HFFc6 (cell line): ENCODE data around the gene SNTG2. TPM values are rescaled to one million over a fixed set of nuclear protein-coding genes. Genes with fewer than 3 reads are reported as not detected.

ENCODE experiments used
- DNase-seq: peaks from one replicate; pipeline ENCODE4 v3.0.0-alpha.2; 2018
- H3K27ac Mint-ChIP-seq: 2 replicates; pipeline ENCODE4 v1.8.0; 2020; ENCODE audit warnings: mild to moderate bottlenecking, mixed read lengths
- H3K27me3 Mint-ChIP-seq: 2 replicates; pipeline ENCODE4 v1.8.0; 2021; ENCODE audit warnings: mild to moderate bottlenecking, moderate library complexity, mixed read lengths; ENCODE audit not compliant: insufficient read depth
- H3K36me3 Mint-ChIP-seq: 2 replicates; pipeline ENCODE4 v1.8.0; 2021; ENCODE audit warnings: low read depth, mixed read lengths
- H3K4me1 Mint-ChIP-seq: 2 replicates; pipeline ENCODE4 v1.8.0; 2020; ENCODE audit warnings: low read depth, mixed read lengths
- H3K4me3 Mint-ChIP-seq: 2 replicates; pipeline ENCODE4 v1.8.0; 2020; ENCODE audit warnings: mild to moderate bottlenecking, moderate library complexity, mixed read lengths
- H3K9me3 Mint-ChIP-seq: 2 replicates; pipeline ENCODE4 v1.8.0; 2020; ENCODE audit warnings: mild to moderate bottlenecking, mixed read lengths
- CTCF ChIP-seq: fragments of 200-600 bp; sonication (generic); IDR thresholded peaks from 2 replicates; pipeline ENCODE4 v1.5.0; 2021; ENCODE audit warnings: antibody characterized with exemption, mild to moderate bottlenecking
- total RNA-seq, 6 experiments: library from RNA; stranded (reverse); fragmentation: NEBNext Ultra II Directional; extraction: Animal tissue kit (Norgen Biotek cat#: 25700); gene quantifications; 2 replicates in 1 of 6; 3 replicates in 5 of 6; pipeline ENCODE4 v1.2.3, GENCODE V29; 2021

The SNTG2 gene
- total RNA-seq, 6 experiments from 2014 or later, result not detected

GRCh38 chr2:915979-916378 lies 34.7 kb upstream of the SNTG2 start:
- Mint-ChIP-seq H3K4me1 (no peaks in the 10 kb centered on the region), H3K27me3 (peaks cover 4% of the 10 kb centered on the region; the same call in 1 of the 2 replicates), H3K27ac (no peak overlapping the region), H3K9me3 (peaks cover 5% of the 10 kb centered on the region; the same call in 1 of the 2 replicates), H3K4me3 (no peak overlapping the region), H3K36me3 (no peaks in the 10 kb centered on the region)
- TF ChIP-seq CTCF, result no peak
- DNase-seq, result no peak

- no peak for TF ChIP-seq CTCF
- H3K27me3 Mint-ChIP-seq, result peaks cover 4% of the 10 kb centered on the region; the same call in 1 of the 2 replicates
Measured at GRCh38 chr2:916935-917334, 33.7 kb upstream of the SNTG2 start.

GRCh38 chr2:919672-920071 lies 31.0 kb upstream of the SNTG2 start:
- Mint-ChIP-seq H3K27ac (no peak overlapping the region), H3K36me3 (no peaks in the 10 kb centered on the region), H3K9me3 (no peaks in the 10 kb centered on the region; the same call in 1 of the 2 replicates), H3K4me1 (no peaks in the 10 kb centered on the region), H3K4me3 (no peak overlapping the region), H3K27me3 (peaks cover 2% of the 10 kb centered on the region; the same call in 1 of the 2 replicates)
- no peak for DNase-seq
- TF ChIP-seq CTCF, result no peak

More at GRCh38 chr2:916935-917334, 33.7 kb upstream of the SNTG2 start:
- Mint-ChIP-seq H3K9me3 (no peaks in the 10 kb centered on the region; the same call in 1 of the 2 replicates), H3K4me1 (no peaks in the 10 kb centered on the region), H3K36me3 (no peaks in the 10 kb centered on the region), H3K4me3 (no peak overlapping the region), H3K27ac (no peak overlapping the region)
- no peak for DNase-seq

GRCh38 chr2:920573-920972 lies 30.1 kb upstream of the SNTG2 start:
- Mint-ChIP-seq H3K4me1 (no peaks in the 10 kb centered on the region), H3K27me3 (peaks cover 2% of the 10 kb centered on the region; the same call in 1 of the 2 replicates), H3K4me3 (no peak overlapping the region), H3K36me3 (no peaks in the 10 kb centered on the region), H3K27ac (no peak overlapping the region), H3K9me3 (no peaks in the 10 kb centered on the region; the same call in 1 of the 2 replicates)
- TF ChIP-seq CTCF, result no peak
- no peak for DNase-seq

GRCh38 chr2:920999-921398 lies 29.6 kb upstream of the SNTG2 start:
- TF ChIP-seq CTCF, result no peak
- Mint-ChIP-seq H3K9me3 (no peaks in the 10 kb centered on the region; the same call in 1 of the 2 replicates), H3K4me3 (no peak overlapping the region), H3K27ac (no peak overlapping the region), H3K27me3 (peaks cover 5% of the 10 kb centered on the region), H3K4me1 (no peaks in the 10 kb centered on the region), H3K36me3 (no peaks in the 10 kb centered on the region)
- no peak for DNase-seq
